Right atrium auricular region (tissue), 2 donors: ENCODE results near the gene CEP57L1. TPM values are rescaled to one million over a fixed set of nuclear protein-coding genes. Genes with fewer than 3 reads are reported as not detected.

Source experiments
- DNase-seq: peaks from one replicate; pipeline ENCODE4 v3.0.0-alpha.2; 2019; ENCODE audit warnings: low spot score
- H3K27ac ChIP-seq, 2 donors: fragments of 200-600 bp; sonication (generic); 1 replicate in 1 of 2; 2 replicates in 1 of 2; pipeline ENCODE4 v1.5.1; 2016 to 2019
- H3K27me3 ChIP-seq, 2 donors: fragments of 200-600 bp; sonication (generic); one replicate each; pipeline versions ENCODE4 v1.5.1 to v1.6.0; 2017 to 2019
- H3K36me3 ChIP-seq: fragments of 200-600 bp; sonication (generic); one replicate; pipeline ENCODE4 v1.5.1; 2016
- H3K4me1 ChIP-seq, 2 donors: fragments of 200-600 bp; sonication (generic); one replicate each; pipeline versions ENCODE4 v1.5.1 to v1.6.0; 2017 to 2019
- H3K4me3 ChIP-seq, 2 donors: fragments of 200-600 bp; sonication (generic); 1 replicate in 1 of 2; 2 replicates in 1 of 2; pipeline ENCODE4 v1.5.1; 2017 to 2019; ENCODE audit warnings: mild to moderate bottlenecking in 1 of 2, moderate library complexity in 1 of 2
- H3K9me3 ChIP-seq, 2 donors: fragments of 200-600 bp; sonication (generic); one replicate each; pipeline ENCODE4 v1.5.1; 2019
- CTCF ChIP-seq, 2 donors: fragments of 200-600 bp; sonication (generic); IDR thresholded peaks; one replicate each; pipeline ENCODE4 v1.5.1; 2019; ENCODE audit warnings: antibody characterized with exemption in 2 of 2
- total RNA-seq, 2 donors: library from RNA; depleted of rRNA; stranded (reverse); fragments of >200 nt; gene quantifications; one replicate each; pipeline ENCODE4 v1.1.0, GENCODE V29; 2016

CEP57L1 gene
- total RNA-seq, 2 donors from 2014 or later, result 6.9 to 15.6 TPM

DNA sequence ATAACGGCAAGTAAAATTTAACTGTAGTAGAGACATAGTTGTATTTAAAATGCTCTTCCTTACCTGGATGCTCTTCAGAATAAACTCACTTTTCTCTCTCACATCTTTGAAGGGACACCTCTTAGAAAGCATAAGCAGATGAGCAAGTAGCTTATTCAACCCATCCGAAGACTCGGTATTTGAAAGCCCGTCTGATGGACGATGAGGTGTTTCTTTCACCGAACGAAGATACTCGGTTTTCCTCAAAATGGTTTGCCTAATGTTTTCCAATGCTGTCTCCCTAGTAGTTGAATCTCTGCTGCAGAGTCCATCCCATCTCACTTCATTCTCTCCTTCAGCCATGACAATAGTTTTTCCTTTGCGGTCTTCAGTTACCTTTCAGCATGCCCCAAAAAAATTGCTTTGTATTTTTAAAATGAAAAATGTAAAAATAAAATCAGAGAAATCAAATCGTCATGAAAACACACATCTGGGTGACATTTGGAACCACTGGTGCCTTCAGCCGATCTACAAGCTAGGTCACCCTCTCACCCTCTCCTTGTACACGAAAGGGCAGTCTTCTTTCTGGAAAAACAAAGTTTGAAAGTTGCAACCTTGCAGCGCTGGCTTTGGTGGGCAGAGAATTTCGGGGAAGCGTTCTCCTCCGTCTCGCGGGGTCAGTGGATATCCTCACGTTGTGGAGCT lies 1.4 kb upstream of the CEP57L1 start:
- no peak for TF ChIP-seq CTCF (IDR thresholded peaks at IDR 0.05)
- DNase-seq, result no peak
- Histone ChIP-seq H3K36me3 (no peaks in the 10 kb centered on the region), H3K27me3 (no peaks in the 10 kb centered on the region), H3K4me3 (peak overlapping the region; percentile 66 to 68), H3K4me1 (peaks cover 0 to 35% of the 10 kb centered on the region in 2 donors), H3K9me3 (no peaks in the 10 kb centered on the region), H3K27ac (peak overlapping the region; percentile 98)

- TF ChIP-seq CTCF (IDR thresholded peaks at IDR 0.05), result no peak
- Histone ChIP-seq H3K9me3 (no peaks in the 10 kb centered on the region), H3K4me3 (peak within 1 kb of the TSS; percentile 66 to 68), H3K4me1 (peaks cover 0 to 31% of the 10 kb centered on the region in 2 donors), H3K36me3 (no peaks in the 10 kb centered on the region), H3K27me3 (no peaks in the 10 kb centered on the region), H3K27ac (peak within 1 kb of the TSS; percentile 98)
- DNase-seq, result peak; percentile 94
Observed at GRCh38 chr6:109094416-109095035, 781 bp upstream of the CEP57L1 start, which contains the start of gene SESN1. TSS of gene SESN1 (minus strand) at chr6:109094846. CDS start at chr6:109094073, 773 bp downstream.

- H3K27me3 ChIP-seq, result no peaks in the 10 kb centered on the region
- H3K9me3 ChIP-seq, result no peaks in the 10 kb centered on the region
- peak overlapping the region; percentile 66 to 68 for H3K4me3 ChIP-seq
- no peaks in the 10 kb centered on the region for H3K36me3 ChIP-seq
- H3K4me1 ChIP-seq, result peaks cover 0 to 19% of the 10 kb centered on the region in 2 donors
- no peak for TF ChIP-seq CTCF (IDR thresholded peaks at IDR 0.05)
- no peak for DNase-seq
- peak overlapping the region; percentile 98 for H3K27ac ChIP-seq
Observed at GRCh38 chr6:109095835-109096084, 453 bp downstream of the CEP57L1 start.

DNA sequence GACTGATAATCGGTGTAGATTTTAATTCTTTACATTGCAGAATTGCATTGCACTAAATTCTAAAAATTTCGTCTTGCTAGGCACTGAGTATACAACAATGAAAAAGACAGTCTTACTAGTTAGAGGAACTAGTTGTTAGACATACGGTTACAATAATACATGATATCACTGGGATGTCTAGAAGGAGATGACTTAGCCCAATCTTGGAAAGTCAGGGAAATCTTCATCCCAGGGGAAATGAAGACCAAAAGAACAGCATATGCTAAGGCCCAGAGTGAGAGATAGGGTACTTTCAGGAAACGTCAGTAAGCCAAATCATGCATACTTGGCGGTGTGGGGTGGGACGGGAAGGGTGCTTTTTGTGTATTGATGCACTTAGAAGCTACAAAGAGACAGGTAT lies 901 bp downstream of the CEP57L1 start:
- Histone ChIP-seq H3K27me3 (no peaks in the 10 kb centered on the region), H3K4me3 (peak overlapping the region; percentile 66 to 68), H3K27ac (peak overlapping the region in 1 of 2 donors; percentile 98), H3K4me1 (peaks cover 0 to 19% of the 10 kb centered on the region in 2 donors), H3K36me3 (no peaks in the 10 kb centered on the region), H3K9me3 (no peaks in the 10 kb centered on the region)
- DNase-seq, result no peak
- no peak for TF ChIP-seq CTCF (IDR thresholded peaks at IDR 0.05)

- no peak overlapping the region for H3K27ac ChIP-seq
- TF ChIP-seq CTCF (IDR thresholded peaks at IDR 0.05), result no peak
- H3K4me3 ChIP-seq, result no peak overlapping the region
- H3K9me3 ChIP-seq, result no peaks in the 10 kb centered on the region
- DNase-seq, result no peak
- peaks cover 0 to 10% of the 10 kb centered on the region in 2 donors for H3K4me1 ChIP-seq
- no peaks in the 10 kb centered on the region for H3K36me3 ChIP-seq
- H3K27me3 ChIP-seq, result no peaks in the 10 kb centered on the region
Observed at GRCh38 chr6:109097661-109098060, 2.4 kb downstream of the CEP57L1 start.
